Stomach (tissue), 4 donors: ENCODE data around the gene DIS3L2.
"Not testable (repeated sequence)": the region's sequence is repeated elsewhere in the genome, so short reads cannot be mapped to it uniquely, and the experiment has no call there.

Experiments
- POLR2A ChIP-seq, 4 donors: fragments of 450-650 bp; IDR thresholded peaks; one replicate each; pipeline ENCODE4 v1.6.1; 2016; ENCODE audit warnings: antibody characterized with exemption in 4 of 4, control low read depth in 2 of 4, mild to moderate bottlenecking in 1 of 4, moderate library complexity in 1 of 4
- POLR2AphosphoS5 ChIP-seq, 3 donors: sonication (generic); formaldehyde crosslinking; IDR thresholded peaks; one replicate each; pipeline ENCODE4 v1.6.1; 2016; ENCODE audit warnings: antibody characterized with exemption in 3 of 3
- TF ChIP-seq, protein P1 (sequence below), 7 experiments: fragments of 450-650 bp in 4 of 7; fragments of 200-600 bp in 3 of 7; sonication (generic) in 3 of 7; IDR thresholded peaks; one replicate each; pipeline ENCODE4 v1.5.1; 2016 to 2019; ENCODE audit warnings: antibody characterized with exemption in 7 of 7, control low read depth in 2 of 7, mild to moderate bottlenecking in 1 of 7

DNA sequence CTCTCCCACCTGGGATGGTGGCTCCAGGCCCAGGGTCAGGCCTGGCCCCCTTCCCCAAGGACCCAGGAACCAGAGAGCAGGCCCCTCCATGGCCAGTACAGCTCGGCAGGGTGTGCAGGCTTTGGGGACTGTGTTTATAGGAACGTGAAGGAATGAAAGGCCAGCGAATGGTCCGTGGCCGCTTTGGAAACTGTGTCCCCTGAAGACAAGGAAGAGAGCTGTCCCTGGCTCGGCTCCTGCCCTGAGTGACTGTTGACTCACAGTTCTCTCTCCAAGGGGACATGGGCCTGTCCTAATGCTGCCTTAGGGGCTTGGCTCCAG lies 373.3 kb downstream of the DIS3L2 start:
- not testable (repeated sequence) for TF ChIP-seq POLR2A, POLR2AphosphoS5 (IDR thresholded peaks at IDR 0.05)
- TF ChIP-seq, protein P1, sequence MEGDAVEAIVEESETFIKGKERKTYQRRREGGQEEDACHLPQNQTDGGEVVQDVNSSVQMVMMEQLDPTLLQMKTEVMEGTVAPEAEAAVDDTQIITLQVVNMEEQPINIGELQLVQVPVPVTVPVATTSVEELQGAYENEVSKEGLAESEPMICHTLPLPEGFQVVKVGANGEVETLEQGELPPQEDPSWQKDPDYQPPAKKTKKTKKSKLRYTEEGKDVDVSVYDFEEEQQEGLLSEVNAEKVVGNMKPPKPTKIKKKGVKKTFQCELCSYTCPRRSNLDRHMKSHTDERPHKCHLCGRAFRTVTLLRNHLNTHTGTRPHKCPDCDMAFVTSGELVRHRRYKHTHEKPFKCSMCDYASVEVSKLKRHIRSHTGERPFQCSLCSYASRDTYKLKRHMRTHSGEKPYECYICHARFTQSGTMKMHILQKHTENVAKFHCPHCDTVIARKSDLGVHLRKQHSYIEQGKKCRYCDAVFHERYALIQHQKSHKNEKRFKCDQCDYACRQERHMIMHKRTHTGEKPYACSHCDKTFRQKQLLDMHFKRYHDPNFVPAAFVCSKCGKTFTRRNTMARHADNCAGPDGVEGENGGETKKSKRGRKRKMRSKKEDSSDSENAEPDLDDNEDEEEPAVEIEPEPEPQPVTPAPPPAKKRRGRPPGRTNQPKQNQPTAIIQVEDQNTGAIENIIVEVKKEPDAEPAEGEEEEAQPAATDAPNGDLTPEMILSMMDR (IDR thresholded peaks at IDR 0.05): not testable (repeated sequence)
